GM12801 (cell line): ENCODE results near the gene ZNF500.

Source experiments
- CTCF ChIP-seq: IDR thresholded peaks from one replicate; pipeline ENCODE4 v1.5.1; 2011; ENCODE audit warnings: control low read depth; ENCODE audit not compliant: insufficient read length; ENCODE audit errors: extremely low read depth

The ZNF500 gene

GRCh38 chr16:4800290-4801041 is 33.5 kb upstream of the ZNF500 start:
- no peak for TF ChIP-seq CTCF

- TF ChIP-seq CTCF, result no peak
These were observed 32.4 kb upstream of the ZNF500 start for GRCh38 chr16:4799171-4799855.

GRCh38 chr16:4798456-4798855 is 31.5 kb upstream of the ZNF500 start:
- TF ChIP-seq CTCF, result no peak

GRCh38 chr16:4797805-4798252 is 30.9 kb upstream of the ZNF500 start:
- TF ChIP-seq CTCF, result no peak

- no peak for TF ChIP-seq CTCF
These were observed 30.2 kb upstream of the ZNF500 start for GRCh38 chr16:4796982-4797804.

GRCh38 chr16:4795828-4796572 is 29.0 kb upstream of the ZNF500 start:
- no peak for TF ChIP-seq CTCF
